MCF 10A (cell line): Measurements from ENCODE around the gene CYB561D1. TPM values are rescaled to one million over a fixed set of nuclear protein-coding genes. Genes with fewer than 3 reads are reported as not detected.

Experiments
- BruUV-seq: library from RNA; stranded (reverse); fragments of 400-500 nt; replicated peaks from 2 replicates; lab custom pipeline; 2021; lab: Mats Ljungman, UMichigan
- CTCF ChIA-PET: fragments of 300-600 bp; sonication (Branson Sonifier 250); formaldehyde crosslinking; extraction: SDS; loops from one replicate; lab custom pipeline; 2021; ENCODE audit warnings: antibody characterized with exemption, inconsistent platforms; lab: Yijun Ruan, JAX
- POLR2A ChIA-PET: fragments of 300-600, 350-650 bp; sonication (Branson Sonifier 250); formaldehyde crosslinking; extraction: SDS; loops from one replicate; lab custom pipeline; 2020; ENCODE audit warnings: antibody characterized with exemption, inconsistent platforms; lab: Yijun Ruan, JAX
- DNase-seq: peaks from one replicate; pipeline ENCODE4 v3.0.0-alpha.2; 2018; ENCODE audit not compliant: unreplicated experiment
- H3K27ac Mint-ChIP-seq: one replicate; pipeline ENCODE4 v1.8.0; 2022; ENCODE audit warnings: mild to moderate bottlenecking, low read depth, mixed read lengths; ENCODE audit not compliant: unreplicated experiment
- H3K27me3 Mint-ChIP-seq: one replicate; pipeline ENCODE4 v1.8.0; 2022; ENCODE audit warnings: mixed read lengths; ENCODE audit not compliant: insufficient read depth, unreplicated experiment
- H3K36me3 Mint-ChIP-seq: one replicate; pipeline ENCODE4 v1.8.0; 2022; ENCODE audit warnings: mild to moderate bottlenecking, moderate library complexity, mixed read lengths; ENCODE audit not compliant: insufficient read depth, unreplicated experiment
- H3K4me1 Mint-ChIP-seq: one replicate; pipeline ENCODE4 v1.8.0; 2022; ENCODE audit warnings: mixed read lengths; ENCODE audit not compliant: insufficient read depth, unreplicated experiment
- H3K4me3 Mint-ChIP-seq: one replicate; pipeline ENCODE4 v1.8.0; 2022; ENCODE audit warnings: mild to moderate bottlenecking, moderate library complexity, mixed read lengths; ENCODE audit not compliant: unreplicated experiment
- H3K9me3 Mint-ChIP-seq: one replicate; pipeline ENCODE4 v1.8.0; 2022; ENCODE audit warnings: mixed read lengths; ENCODE audit not compliant: unreplicated experiment
- intact Hi-C: fragments of 100-400 bp; cut with micrococcal nuclease; formaldehyde crosslinking; loops from 2 replicates; pipeline ENCODE4 v1.14.1; 2022
- total RNA-seq: library from RNA; stranded (reverse); gene quantifications from 2 replicates; pipeline ENCODE4 v1.2.3, GENCODE V29; 2022
- TF ChIP-seq, protein P1 (sequence below): fragments of 200-600 bp; IDR thresholded peaks from one replicate; pipeline ENCODE4 v1.8.0; 2022; ENCODE audit warnings: antibody characterized with exemption, mild to moderate bottlenecking; ENCODE audit not compliant: unreplicated experiment

Gene CYB561D1
- total RNA-seq, 1 experiment from 2014 or later = 6.9 TPM

DNA sequence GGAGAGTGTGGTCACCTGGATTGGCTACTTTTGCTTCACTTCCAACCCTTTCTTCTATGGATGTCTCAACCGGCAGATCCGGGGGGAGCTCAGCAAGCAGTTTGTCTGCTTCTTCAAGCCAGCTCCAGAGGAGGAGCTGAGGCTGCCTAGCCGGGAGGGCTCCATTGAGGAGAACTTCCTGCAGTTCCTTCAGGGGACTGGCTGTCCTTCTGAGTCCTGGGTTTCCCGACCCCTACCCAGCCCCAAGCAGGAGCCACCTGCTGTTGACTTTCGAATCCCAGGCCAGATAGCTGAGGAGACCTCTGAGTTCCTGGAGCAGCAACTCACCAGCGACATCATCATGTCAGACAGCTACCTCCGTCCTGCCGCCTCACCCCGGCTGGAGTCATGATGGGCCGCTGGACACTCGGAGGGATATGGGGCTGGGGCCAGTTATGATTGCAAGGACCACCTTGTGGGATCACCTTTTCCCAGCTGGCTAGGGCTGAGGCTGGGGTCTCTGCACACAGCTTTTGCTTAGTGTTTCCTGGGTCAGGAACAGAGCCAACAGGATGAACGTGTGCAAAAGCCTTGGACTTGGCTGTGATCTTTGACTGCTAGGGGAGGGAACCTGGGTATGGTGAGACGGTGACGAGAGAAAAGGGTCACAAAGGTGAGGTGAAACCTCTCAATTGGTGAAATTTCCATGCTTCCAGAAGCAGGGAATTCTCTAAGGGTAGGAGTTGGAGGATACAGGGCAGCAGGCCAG, 50.3 kb downstream of the CYB561D1 start:
- Mint-ChIP-seq H3K9me3 (no peaks in the 10 kb centered on the region), H3K36me3 (peaks cover 5% of the 10 kb centered on the region), H3K4me3 (no peak overlapping the region), H3K27ac (peak overlapping the region; percentile 6), H3K27me3 (no peaks in the 10 kb centered on the region), H3K4me1 (peaks cover 5% of the 10 kb centered on the region)
- ChIA-PET CTCF (interaction anchor here (0.6 to 26.1 kb wide), 8 partner anchors 10 to 1563 kb away, joined by 3 to 1071 read pairs (median 26); partner anchors contain the start of genes AHCYL1, AMIGO1, ATXN7L2 and CYB561D1), POLR2A (interaction anchor here (0.7 to 1.0 kb wide), 2 partner anchors 49 to 440 kb away, joined by 3 read pairs; partner anchors contain the start of gene AHCYL1)
- no peak for DNase-seq
- intact Hi-C loops = no loop called here
- no TSS peak for BruUV-seq
- TF ChIP-seq, protein P1, sequence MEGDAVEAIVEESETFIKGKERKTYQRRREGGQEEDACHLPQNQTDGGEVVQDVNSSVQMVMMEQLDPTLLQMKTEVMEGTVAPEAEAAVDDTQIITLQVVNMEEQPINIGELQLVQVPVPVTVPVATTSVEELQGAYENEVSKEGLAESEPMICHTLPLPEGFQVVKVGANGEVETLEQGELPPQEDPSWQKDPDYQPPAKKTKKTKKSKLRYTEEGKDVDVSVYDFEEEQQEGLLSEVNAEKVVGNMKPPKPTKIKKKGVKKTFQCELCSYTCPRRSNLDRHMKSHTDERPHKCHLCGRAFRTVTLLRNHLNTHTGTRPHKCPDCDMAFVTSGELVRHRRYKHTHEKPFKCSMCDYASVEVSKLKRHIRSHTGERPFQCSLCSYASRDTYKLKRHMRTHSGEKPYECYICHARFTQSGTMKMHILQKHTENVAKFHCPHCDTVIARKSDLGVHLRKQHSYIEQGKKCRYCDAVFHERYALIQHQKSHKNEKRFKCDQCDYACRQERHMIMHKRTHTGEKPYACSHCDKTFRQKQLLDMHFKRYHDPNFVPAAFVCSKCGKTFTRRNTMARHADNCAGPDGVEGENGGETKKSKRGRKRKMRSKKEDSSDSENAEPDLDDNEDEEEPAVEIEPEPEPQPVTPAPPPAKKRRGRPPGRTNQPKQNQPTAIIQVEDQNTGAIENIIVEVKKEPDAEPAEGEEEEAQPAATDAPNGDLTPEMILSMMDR = no peak

DNA sequence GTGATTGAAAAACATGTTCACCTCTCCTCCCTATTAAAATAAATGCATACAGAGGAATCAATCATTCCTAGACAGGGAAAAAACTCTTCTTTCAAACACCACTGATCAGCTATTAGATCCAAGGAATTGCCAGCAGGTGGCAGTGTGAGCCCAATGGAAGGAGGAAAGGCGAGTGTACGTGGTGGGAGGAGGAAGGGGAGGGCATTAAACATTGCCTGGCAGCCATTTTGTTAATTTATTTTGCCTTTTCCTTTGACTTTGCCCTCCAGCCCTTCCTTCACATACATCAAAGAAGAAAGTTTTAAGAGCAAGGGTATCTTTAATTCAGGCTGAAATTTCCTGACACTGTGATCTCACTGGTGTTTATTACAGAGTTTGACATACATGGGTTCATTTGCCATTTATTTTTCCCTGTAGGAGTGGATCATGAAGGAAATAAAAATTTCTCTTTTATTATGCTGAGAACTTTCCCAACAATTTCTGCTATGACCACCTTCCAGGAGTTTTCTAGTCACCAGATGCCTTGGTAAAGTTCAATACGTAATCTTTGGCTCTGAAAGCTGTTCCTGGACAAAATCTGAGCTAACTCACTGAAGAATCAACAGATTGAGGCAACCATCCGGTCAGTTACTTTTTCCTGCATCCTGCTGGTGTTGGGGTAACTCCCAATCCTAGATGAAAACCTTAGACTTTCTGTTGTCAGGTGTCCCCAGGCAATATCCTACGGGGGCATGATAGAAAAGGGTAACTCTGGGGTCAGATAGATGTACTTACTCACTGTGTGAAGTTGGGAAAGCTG, 52.6 kb downstream of the CYB561D1 start:
- peak overlapping the region; percentile 83 for H3K4me3 Mint-ChIP-seq
- no peaks in the 10 kb centered on the region for H3K9me3 Mint-ChIP-seq
- H3K36me3 Mint-ChIP-seq = peaks cover 7% of the 10 kb centered on the region
- H3K27ac Mint-ChIP-seq = peak overlapping the region; percentile 98
- TF ChIP-seq, protein P1 = peak; percentile 73
- ChIA-PET POLR2A (interaction anchor here (0.6 to 2.6 kb wide), 28 partner anchors 11 to 579 kb away, joined by 3 to 29 read pairs (median 3); partner anchors contain the start of genes AHCYL1, AMPD2, GNAT2 and GSTM4), CTCF (interaction anchor here (0.5 to 26.1 kb wide), 35 partner anchors 9 to 461 kb away, joined by 3 to 1071 read pairs (median 5); partner anchors contain the start of genes AHCYL1, AMIGO1, AMPD2 and ATXN7L2)
- H3K4me1 Mint-ChIP-seq = peaks cover 12% of the 10 kb centered on the region
- intact Hi-C loops = loop anchor here (1.0 kb wide), 4 partner anchors 84 to 438 kb away; partner anchors contain the start of gene AHCYL1
- peak; percentile 95 for DNase-seq
- no TSS peak for BruUV-seq
- H3K27me3 Mint-ChIP-seq = no peaks in the 10 kb centered on the region

DNA sequence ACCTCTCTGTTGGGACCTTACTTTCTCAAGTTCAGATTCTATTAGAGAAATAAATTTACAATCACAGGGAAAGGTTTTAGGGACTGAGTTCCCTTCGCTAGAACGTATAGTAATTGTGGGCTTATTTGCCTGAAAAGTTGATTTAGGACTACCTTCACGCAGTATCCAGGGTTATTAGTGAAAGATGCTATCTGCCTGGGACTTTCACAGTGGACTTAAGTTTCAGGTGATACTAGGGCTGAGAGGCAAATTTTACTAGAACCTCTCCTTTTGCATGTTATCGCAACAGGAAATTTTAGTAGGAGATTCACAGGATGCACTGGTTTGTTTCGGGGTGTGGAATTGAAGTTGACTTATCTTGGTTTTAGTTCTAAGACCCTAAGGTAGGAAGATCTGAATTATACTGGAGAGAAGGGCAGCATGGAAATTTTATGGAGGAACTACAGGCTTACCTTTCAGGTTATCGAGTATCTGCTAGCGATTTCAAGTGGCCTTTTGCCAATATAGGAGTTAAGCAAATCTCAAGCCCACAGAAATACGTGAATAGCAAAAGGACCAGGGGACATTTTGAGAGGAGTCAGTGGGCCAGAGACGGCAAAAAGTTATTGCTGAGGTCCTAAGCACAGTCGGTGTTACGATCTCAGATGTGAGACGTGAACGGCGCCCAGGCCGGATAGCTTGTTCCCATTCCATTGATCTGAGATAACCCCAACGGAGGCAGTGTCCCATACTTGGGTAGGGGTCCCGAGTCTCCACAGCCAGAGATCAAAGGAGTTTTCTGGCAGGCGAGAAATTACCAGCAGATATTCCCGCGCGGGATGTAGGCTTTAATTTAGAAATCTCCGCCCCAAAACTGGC, 53.8 kb downstream of the CYB561D1 start:
- H3K4me1 Mint-ChIP-seq = peaks cover 13% of the 10 kb centered on the region
- H3K27me3 Mint-ChIP-seq = no peaks in the 10 kb centered on the region
- ChIA-PET POLR2A (interaction anchor here (0.6 to 3.4 kb wide), 58 partner anchors 11 to 506 kb away, joined by 3 to 99 read pairs (median 5); partner anchors contain the start of genes AHCYL1, AMPD2, ATXN7L2 and GNAT2), CTCF (interaction anchor here (0.6 to 4.6 kb wide), 19 partner anchors 10 to 533 kb away, joined by 3 to 123 read pairs (median 7); partner anchors contain the start of gene AHCYL1)
- peaks cover 7% of the 10 kb centered on the region for H3K36me3 Mint-ChIP-seq
- TF ChIP-seq, protein P1 = no peak
- TSS peak; percentile 89 for BruUV-seq
- peak overlapping the region; percentile 83 for H3K4me3 Mint-ChIP-seq
- intact Hi-C loops = loop anchor here (2.0 kb wide), 1 partner anchor 73 kb away; no protein-coding TSS in a partner anchor
- peak; percentile 38 for DNase-seq
- no peaks in the 10 kb centered on the region for H3K9me3 Mint-ChIP-seq
- H3K27ac Mint-ChIP-seq = peak overlapping the region; percentile 98
